SK-N-MC (cell line): ENCODE data around the gene PDE4D.

Experiments
- DNase-seq: peaks from one replicate; pipeline ENCODE4 v3.0.0-alpha.2; 2011; ENCODE audit warnings: low read depth, low spot score
- H3K27ac ChIP-seq: fragments of 200-600 bp; sonication (generic); 2 replicates; pipeline ENCODE4 v1.5.1; 2016; ENCODE audit warnings: mixed run types
- H3K36me3 ChIP-seq: fragments of 200-600 bp; sonication (generic); 2 replicates; pipeline ENCODE4 v1.6.1; 2017; ENCODE audit warnings: antibody characterized with exemption, low read length, mixed read lengths; ENCODE audit not compliant: insufficient read depth
- H3K4me3 ChIP-seq: fragments of 200-600 bp; sonication (generic); 2 replicates; pipeline ENCODE4 v1.5.1; 2016
- H3K9ac ChIP-seq: fragments of 200-600 bp; sonication (generic); 2 replicates; pipeline ENCODE4 v1.8.0; 2017; ENCODE audit warnings: mixed run types, mixed read lengths; ENCODE audit not compliant: insufficient read length
- H3K9me3 ChIP-seq: fragments of 200-600 bp; sonication (generic); 2 replicates; pipeline ENCODE4 v1.6.1; 2017; ENCODE audit warnings: low read depth, mild to moderate bottlenecking, antibody characterized with exemption, low read length, moderate library complexity, mixed read lengths
- EZH2 ChIP-seq: fragments of 200-600 bp; sonication (generic); IDR thresholded peaks from one replicate; pipeline ENCODE4 v1.6.1; 2017; ENCODE audit warnings: antibody characterized with exemption
- FOXP2 ChIP-seq: optimal IDR thresholded peaks from 2 replicates; pipeline ENCODE3; 2011; ENCODE audit warnings: mild to moderate bottlenecking, moderate library complexity; ENCODE audit not compliant: insufficient read depth; ENCODE audit errors: extremely low read length, control extremely low read depth
- POLR2AphosphoS5 ChIP-seq: IDR thresholded peaks from 2 replicates; pipeline ENCODE4 v1.6.1; 2012; ENCODE audit warnings: mild to moderate bottlenecking, low read depth, low read length, borderline replicate concordance

PDE4D gene

GRCh38 chr5:59628062-59628828 is 265.3 kb downstream of the PDE4D start:
- Histone ChIP-seq H3K9ac (no peak overlapping the region), H3K27ac (no peak overlapping the region), H3K9me3 (no peaks in the 10 kb centered on the region), H3K36me3 (no peaks in the 10 kb centered on the region), H3K4me3 (no peak overlapping the region)
- TF ChIP-seq POLR2AphosphoS5, result no peak
- TF ChIP-seq EZH2, result no peak
- no peak for TF ChIP-seq FOXP2
- no peak for DNase-seq

GRCh38 chr5:59624898-59625297 is 268.6 kb downstream of the PDE4D start:
- no peak overlapping the region for H3K4me3 ChIP-seq
- no peak overlapping the region for H3K9ac ChIP-seq
- no peaks in the 10 kb centered on the region for H3K9me3 ChIP-seq
- no peak overlapping the region for H3K27ac ChIP-seq
- H3K36me3 ChIP-seq, result no peaks in the 10 kb centered on the region
- no peak for DNase-seq
- no peak for TF ChIP-seq FOXP2
- no peak for TF ChIP-seq POLR2AphosphoS5
- TF ChIP-seq EZH2, result no peak

- no peak for TF ChIP-seq EZH2
- TF ChIP-seq FOXP2, result no peak
- no peak for TF ChIP-seq POLR2AphosphoS5
- no peak overlapping the region for H3K27ac ChIP-seq
- H3K9ac ChIP-seq, result no peak overlapping the region
- DNase-seq, result no peak
- no peak overlapping the region for H3K4me3 ChIP-seq
- H3K36me3 ChIP-seq, result no peaks in the 10 kb centered on the region
- no peaks in the 10 kb centered on the region for H3K9me3 ChIP-seq
Measured at GRCh38 chr5:59622848-59623247, 270.7 kb downstream of the PDE4D start.

DNA sequence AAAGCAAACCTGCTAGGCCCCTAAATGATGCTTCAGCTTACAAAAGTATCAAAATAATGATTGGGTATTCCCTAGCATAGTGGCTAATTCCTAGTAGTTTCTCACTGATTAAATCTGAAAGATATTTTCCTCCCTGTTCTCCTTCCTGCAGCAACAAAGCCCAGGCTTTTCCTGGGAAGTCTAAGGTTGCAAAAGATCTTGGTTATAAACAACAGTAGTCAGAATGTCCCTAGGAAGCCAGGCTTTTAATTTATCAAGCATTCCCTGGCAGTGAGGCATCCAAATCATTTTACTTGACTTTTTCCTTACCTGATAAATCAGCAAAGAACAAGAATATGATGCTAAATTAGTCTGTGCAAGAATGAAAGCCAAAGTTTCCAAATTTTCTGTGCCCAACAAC is 272.0 kb downstream of the PDE4D start:
- no peak overlapping the region for H3K27ac ChIP-seq
- H3K36me3 ChIP-seq, result no peaks in the 10 kb centered on the region
- TF ChIP-seq EZH2 (no peak), FOXP2 (no peak), POLR2AphosphoS5 (no peak)
- DNase-seq, result no peak
- no peak overlapping the region for H3K4me3 ChIP-seq
- no peaks in the 10 kb centered on the region for H3K9me3 ChIP-seq
- H3K9ac ChIP-seq, result no peak overlapping the region

DNA sequence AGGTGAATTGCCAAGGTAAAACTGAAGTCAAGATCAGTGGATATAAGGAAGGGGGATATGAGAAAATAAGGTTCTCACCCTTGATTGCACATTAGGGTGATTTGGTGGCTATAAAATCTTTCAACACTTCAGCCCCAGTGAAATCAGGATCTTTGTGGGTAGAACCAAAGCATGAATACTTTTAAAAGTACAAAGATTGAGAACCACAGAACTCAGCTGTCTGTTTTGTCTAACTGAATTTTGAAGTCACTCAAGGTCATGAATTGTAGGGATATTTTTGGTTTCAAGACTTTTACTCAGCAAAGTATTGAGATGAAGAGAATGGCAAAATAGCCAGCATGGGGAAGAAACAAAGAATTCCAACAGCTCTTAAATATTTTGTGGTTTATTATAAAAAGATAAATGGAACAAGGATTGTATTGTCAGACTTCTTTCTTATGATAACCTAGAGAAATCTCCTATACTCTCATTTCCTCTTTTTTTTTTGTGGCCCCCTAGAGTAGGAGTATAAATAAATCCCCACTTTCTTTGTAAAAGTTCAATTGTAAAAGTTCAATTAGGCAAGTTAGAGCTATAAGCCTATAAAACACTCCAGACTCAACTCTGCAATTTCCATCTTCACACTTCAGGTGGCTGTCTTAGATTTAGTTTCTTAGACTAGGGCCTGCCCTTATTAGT is 272.9 kb downstream of the PDE4D start:
- H3K27ac ChIP-seq, result peak overlapping the region; percentile 17; the same call in 1 of the 2 replicates
- H3K9me3 ChIP-seq, result no peaks in the 10 kb centered on the region
- H3K4me3 ChIP-seq, result no peak overlapping the region
- no peak overlapping the region for H3K9ac ChIP-seq
- H3K36me3 ChIP-seq, result no peaks in the 10 kb centered on the region
- DNase-seq, result no peak
- TF ChIP-seq POLR2AphosphoS5 (no peak), FOXP2 (no peak), EZH2 (no peak)

DNA sequence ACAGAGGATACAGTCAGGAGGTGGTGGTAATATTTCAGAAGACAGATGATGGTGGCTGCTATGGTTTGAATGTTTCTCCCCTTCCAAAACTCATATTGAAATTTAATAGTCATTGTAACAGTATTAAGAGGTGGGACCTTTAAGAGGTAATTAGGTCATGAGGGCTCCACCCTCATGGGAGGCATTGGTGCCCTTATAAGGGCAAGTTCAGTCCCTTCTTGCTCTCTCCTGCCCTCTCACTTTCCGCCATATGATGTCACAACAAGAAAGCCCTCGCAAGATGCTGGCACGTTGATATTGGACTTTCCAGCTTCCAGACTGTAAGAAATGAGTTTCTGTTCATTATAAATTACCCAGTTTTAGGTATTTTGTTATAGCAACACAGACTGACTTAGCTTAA is 274.9 kb downstream of the PDE4D start:
- Histone ChIP-seq H3K9me3 (no peaks in the 10 kb centered on the region), H3K27ac (no peak overlapping the region), H3K9ac (no peak overlapping the region), H3K4me3 (no peak overlapping the region), H3K36me3 (no peaks in the 10 kb centered on the region)
- DNase-seq, result no peak
- TF ChIP-seq FOXP2 (no peak), EZH2 (no peak), POLR2AphosphoS5 (no peak)

- TF ChIP-seq POLR2AphosphoS5, result no peak
- no peak for TF ChIP-seq EZH2
- TF ChIP-seq FOXP2, result no peak
- H3K27ac ChIP-seq, result no peak overlapping the region
- no peak overlapping the region for H3K4me3 ChIP-seq
- DNase-seq, result no peak
- H3K9me3 ChIP-seq, result no peaks in the 10 kb centered on the region
- H3K36me3 ChIP-seq, result no peaks in the 10 kb centered on the region
- H3K9ac ChIP-seq, result no peak overlapping the region
Measured at GRCh38 chr5:59617186-59617771, 276.2 kb downstream of the PDE4D start.

GRCh38 chr5:59616413-59616812 is 277.1 kb downstream of the PDE4D start:
- H3K27ac ChIP-seq, result peak overlapping the region; percentile 74
- TF ChIP-seq POLR2AphosphoS5 (no peak), FOXP2 (no peak), EZH2 (no peak)

GRCh38 chr5:59615272-59615671 is 278.3 kb downstream of the PDE4D start:
- Histone ChIP-seq H3K9ac (no peak overlapping the region), H3K4me3 (no peak overlapping the region), H3K27ac (peak overlapping the region; percentile 74), H3K36me3 (no peaks in the 10 kb centered on the region), H3K9me3 (no peaks in the 10 kb centered on the region)
- no peak for DNase-seq
- no peak for TF ChIP-seq POLR2AphosphoS5
- no peak for TF ChIP-seq EZH2
- TF ChIP-seq FOXP2, result no peak

More at GRCh38 chr5:59616413-59616812, 277.1 kb downstream of the PDE4D start:
- no peaks in the 10 kb centered on the region for H3K36me3 ChIP-seq
- H3K9ac ChIP-seq, result no peak overlapping the region
- DNase-seq, result no peak
- H3K4me3 ChIP-seq, result no peak overlapping the region
- H3K9me3 ChIP-seq, result no peaks in the 10 kb centered on the region
